Nephron (organoid): ENCODE measurements around the gene RHOF.
"Not testable (repeated sequence)": the region's sequence is repeated elsewhere in the genome, so short reads cannot be mapped to it uniquely, and the experiment has no call there.

ENCODE experiments used
- H3K27ac Mint-ChIP-seq, 3 experiments: 2 replicates each; pipeline ENCODE4 v1.8.0; 2020; ENCODE audit warnings: mixed read lengths in 3 of 3, mild to moderate bottlenecking in 2 of 3, moderate library complexity in 1 of 3
- H3K27me3 Mint-ChIP-seq: 2 replicates; pipeline ENCODE4 v1.8.0; 2021; ENCODE audit warnings: low read depth, mild to moderate bottlenecking, moderate library complexity, mixed read lengths
- H3K36me3 Mint-ChIP-seq: 2 replicates; pipeline ENCODE4 v1.8.0; 2020; ENCODE audit warnings: low read depth, mixed read lengths
- H3K4me1 Mint-ChIP-seq: 2 replicates; pipeline ENCODE4 v1.8.0; 2020; ENCODE audit warnings: mixed read lengths
- H3K4me3 Mint-ChIP-seq, 3 experiments: 2 replicates each; pipeline ENCODE4 v1.8.0; 2020; ENCODE audit warnings: mild to moderate bottlenecking in 3 of 3, mixed read lengths in 3 of 3, moderate library complexity in 2 of 3
- H3K9me3 Mint-ChIP-seq: 2 replicates; pipeline ENCODE4 v1.8.0; 2020; ENCODE audit warnings: mixed read lengths
- CTCF ChIP-seq, 3 experiments: fragments of 200-600 bp; sonication (generic); IDR thresholded peaks; one replicate each; pipeline ENCODE4 v1.5.0; 2021; ENCODE audit warnings: antibody characterized with exemption in 3 of 3; ENCODE audit not compliant: unreplicated experiment in 3 of 3

The RHOF gene

GRCh38 chr12:121792607-121793439 is 665 bp downstream of the RHOF start:
- H3K4me1 Mint-ChIP-seq, result peaks cover 42% of the 10 kb centered on the region
- peaks cover 7% of the 10 kb centered on the region for H3K27me3 Mint-ChIP-seq
- peak overlapping the region; percentile 79 to 84 (median 83) for H3K4me3 Mint-ChIP-seq
- no peaks in the 10 kb centered on the region for H3K9me3 Mint-ChIP-seq
- H3K27ac Mint-ChIP-seq, result peak overlapping the region; percentile 48 to 83 (median 60)
- TF ChIP-seq CTCF (IDR thresholded peaks at IDR 0.05; ENCODE audit: unreplicated experiment in 3 of 3), result no peak
- peaks cover 11% of the 10 kb centered on the region for H3K36me3 Mint-ChIP-seq

- Mint-ChIP-seq H3K27ac (peak overlapping the region; percentile 48 to 83 (median 60)), H3K9me3 (no peaks in the 10 kb centered on the region), H3K4me3 (peak overlapping the region; percentile 79 to 84 (median 83)), H3K4me1 (peaks cover 33% of the 10 kb centered on the region), H3K27me3 (peaks cover 7% of the 10 kb centered on the region), H3K36me3 (peaks cover 5% of the 10 kb centered on the region)
- no peak for TF ChIP-seq CTCF (IDR thresholded peaks at IDR 0.05; ENCODE audit: unreplicated experiment in 3 of 3)
Measured at GRCh38 chr12:121791671-121792551, 1.6 kb downstream of the RHOF start.

DNA sequence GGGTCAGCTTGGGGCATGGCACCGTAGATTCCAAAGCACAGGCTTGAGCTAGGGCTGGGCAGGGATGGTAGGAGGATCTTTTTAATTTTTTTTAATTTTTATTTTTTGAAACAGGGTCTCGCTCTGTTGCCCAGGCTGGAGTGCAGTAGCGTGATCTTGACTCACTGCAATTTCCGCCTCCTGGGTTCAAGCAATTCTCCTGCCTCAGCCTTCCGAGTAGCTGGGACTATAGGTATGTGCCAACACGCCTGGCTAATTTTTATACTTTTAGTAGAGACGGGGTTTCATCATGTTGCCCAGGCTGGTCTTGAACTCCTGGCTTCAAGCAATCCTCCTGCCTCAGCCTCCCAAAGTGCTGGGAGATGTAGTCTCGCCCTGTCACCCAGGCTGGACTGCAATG is 2.7 kb downstream of the RHOF start:
- H3K9me3 Mint-ChIP-seq, H3K27ac Mint-ChIP-seq, H3K4me3 Mint-ChIP-seq, H3K27me3 Mint-ChIP-seq, H3K36me3 Mint-ChIP-seq: not testable (repeated sequence)
- H3K4me1 Mint-ChIP-seq, result peaks cover 29% of the 10 kb centered on the region

DNA sequence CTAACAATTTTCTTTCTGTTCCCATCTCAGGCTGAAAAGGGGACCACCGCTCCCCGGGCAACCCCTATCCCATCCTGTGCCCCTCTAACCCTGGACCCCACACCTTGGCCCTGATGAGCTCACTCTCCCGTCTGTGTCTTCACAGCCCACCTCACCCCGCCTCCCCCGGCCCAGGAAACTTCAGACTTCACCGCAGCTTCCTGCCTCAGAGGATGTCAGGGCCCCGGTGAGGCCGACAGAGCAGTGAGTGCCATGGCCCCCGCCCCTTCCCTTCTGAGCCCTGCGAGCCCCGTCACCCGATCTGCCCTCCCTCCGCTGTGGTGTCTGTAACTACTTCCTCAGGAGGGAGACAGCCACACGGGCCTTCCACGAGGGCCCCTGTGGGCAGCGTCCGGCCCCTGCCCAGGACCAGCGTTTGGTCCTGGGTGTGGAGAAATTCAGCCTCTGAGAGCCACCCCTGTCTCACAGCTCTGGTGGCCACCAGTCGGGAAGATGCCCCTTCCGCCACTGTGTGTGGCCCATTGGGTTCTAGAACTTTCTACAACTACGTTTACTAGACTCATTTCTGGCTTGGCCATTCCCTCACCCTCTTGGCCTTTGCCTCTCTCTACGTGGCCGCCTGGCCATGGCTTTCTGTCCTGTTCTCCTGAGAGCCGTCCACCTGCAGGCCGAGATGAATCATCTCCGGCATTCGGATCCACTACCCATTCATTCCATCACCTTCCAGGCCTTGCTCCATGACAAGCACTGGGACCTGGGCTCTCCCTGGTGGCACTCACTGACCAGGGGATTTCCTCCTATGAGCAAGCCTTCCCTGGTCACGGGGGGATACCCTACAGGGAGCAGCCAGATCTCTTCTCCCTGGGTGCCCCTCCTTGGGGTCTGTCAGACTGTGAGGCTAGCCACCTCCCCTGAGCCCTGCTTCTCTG is 3.4 kb downstream of the RHOF start:
- no peak for TF ChIP-seq CTCF (IDR thresholded peaks at IDR 0.05; ENCODE audit: unreplicated experiment in 3 of 3)
- Mint-ChIP-seq H3K27me3 (peaks cover 7% of the 10 kb centered on the region), H3K4me3 (peak overlapping the region in 1 of 3 experiments; percentile 2), H3K9me3 (no peaks in the 10 kb centered on the region), H3K36me3 (peaks cover 2% of the 10 kb centered on the region), H3K4me1 (peaks cover 24% of the 10 kb centered on the region), H3K27ac (peak overlapping the region in 1 of 3 experiments; percentile 61)

DNA sequence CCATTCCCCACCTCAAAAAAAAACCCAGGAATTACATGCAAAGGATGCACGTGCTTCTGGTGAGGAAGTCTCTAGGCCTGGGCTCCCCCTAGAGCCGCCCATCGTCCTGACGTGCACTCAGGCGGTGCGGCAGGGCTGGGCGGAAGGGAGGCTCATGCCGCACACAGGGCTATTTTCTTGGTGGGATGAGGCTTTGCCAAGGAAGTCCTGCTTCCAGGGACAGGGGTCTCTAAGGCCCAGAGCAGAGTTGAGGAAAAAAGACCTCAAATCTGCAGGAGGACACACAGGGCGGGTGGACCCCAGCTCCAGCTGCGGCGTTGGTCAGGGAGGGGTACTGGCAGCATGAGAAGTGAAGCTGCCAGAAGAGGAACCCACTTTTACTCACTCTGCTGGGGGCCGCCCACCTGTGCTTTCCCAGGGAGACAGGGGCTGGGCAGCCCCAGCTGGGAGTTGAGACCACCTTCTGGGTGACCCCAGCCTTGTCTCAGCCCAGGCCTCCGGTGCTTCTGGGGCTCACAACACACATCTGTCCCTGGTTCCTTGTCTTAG is 4.2 kb downstream of the RHOF start:
- H3K36me3 Mint-ChIP-seq, result no peaks in the 10 kb centered on the region

More for the DNA sequence above, 4.2 kb downstream of the RHOF start:
- no peaks in the 10 kb centered on the region for H3K9me3 Mint-ChIP-seq
- no peak overlapping the region for H3K4me3 Mint-ChIP-seq
- peaks cover 10% of the 10 kb centered on the region for H3K27me3 Mint-ChIP-seq
- peaks cover 16% of the 10 kb centered on the region for H3K4me1 Mint-ChIP-seq
- no peak overlapping the region for H3K27ac Mint-ChIP-seq
- TF ChIP-seq CTCF (IDR thresholded peaks at IDR 0.05; ENCODE audit: unreplicated experiment in 3 of 3), result no peak
